Posterior vena cava (tissue), 2 donors: ENCODE data around the gene CTNND2. TPM values are rescaled to one million over a fixed set of nuclear protein-coding genes. Genes with fewer than 3 reads are reported as not detected.

Experiments
- DNase-seq: peaks from one replicate; pipeline ENCODE4 v3.0.0-alpha.2; 2020; ENCODE audit warnings: low spot score
- intact Hi-C, 2 donors: fragments of 100-400 bp; cut with DNase I; formaldehyde crosslinking; loops; one replicate each; pipeline versions ENCODE4 v1.14.1 to v1.14.2; 2022 to 2023
- total RNA-seq, 2 donors: library from RNA; stranded (reverse); fragmentation: NEBNext Ultra II Directional; extraction: Animal tissue kit (Norgen Biotek cat#: 25700); gene quantifications; one replicate each; pipeline ENCODE4 v1.2.1, GENCODE V29; 2021
- donor health status: DM: yes; HTN: yes; CAD: no.
- donor health status: DM: yes; HTN: yes; CAD: no.

CTNND2 gene
- total RNA-seq, 2 donors from 2014 or later = 0.46 to 1.6 TPM

DNA sequence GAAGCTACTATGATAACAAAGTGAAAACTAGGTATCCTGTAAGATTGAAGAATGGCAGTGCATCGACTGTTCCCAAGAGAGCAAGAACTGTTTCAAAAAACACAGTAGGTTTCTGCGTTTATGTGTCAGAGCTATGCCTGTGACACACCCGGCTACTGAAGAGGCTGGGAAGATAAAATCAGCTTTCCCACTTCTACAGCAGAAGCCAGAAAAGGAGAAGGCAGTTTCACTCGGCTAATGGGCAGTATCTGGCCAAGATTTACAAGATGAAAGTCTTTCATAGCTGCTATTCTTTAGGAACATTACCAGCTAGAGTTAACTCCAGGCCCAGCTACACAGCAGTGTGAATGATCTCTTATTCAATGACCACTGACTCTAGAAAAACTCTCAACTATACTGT lies 195.2 kb downstream of the CTNND2 start:
- DNase-seq = no peak
- intact Hi-C loops = no loop called here

DNA sequence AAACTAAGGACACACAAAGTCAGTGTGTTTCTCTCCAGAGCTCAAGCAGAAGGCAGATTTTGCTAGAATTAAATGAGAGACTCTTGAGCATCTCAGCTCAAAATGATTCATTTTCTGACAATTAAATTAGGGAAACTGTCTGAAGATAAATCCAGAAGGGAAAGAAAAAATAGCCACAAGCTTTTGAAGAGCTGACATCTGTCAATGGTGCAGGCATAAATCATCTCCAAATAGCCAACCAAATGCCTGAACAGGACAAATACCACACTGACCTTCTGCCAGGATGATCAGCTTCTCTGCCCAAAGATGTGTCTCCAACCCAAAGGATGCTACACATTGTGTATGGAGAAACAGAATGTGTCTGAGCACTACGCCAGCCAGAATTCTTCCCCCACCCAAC lies 199.3 kb downstream of the CTNND2 start:
- intact Hi-C loops = no loop called here
- no peak for DNase-seq

DNA sequence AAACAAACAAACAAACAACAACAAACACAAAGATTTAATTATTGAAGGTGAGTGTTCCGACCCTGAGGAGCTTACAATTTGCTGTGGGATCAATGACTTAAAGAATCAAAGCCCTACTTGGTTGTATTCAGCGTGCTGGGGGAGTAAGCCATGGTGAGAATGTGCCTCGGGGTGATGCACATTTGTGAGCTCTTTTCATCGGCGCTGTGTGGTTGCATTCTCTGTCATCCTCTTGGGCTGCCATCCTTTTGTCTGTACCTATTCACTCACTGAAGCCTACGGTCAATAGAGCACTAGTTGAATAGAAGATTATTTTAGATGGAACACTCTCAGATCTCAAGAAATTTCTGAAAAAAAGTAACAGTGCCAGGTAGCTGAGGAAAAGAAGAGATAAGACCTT lies 203.9 kb downstream of the CTNND2 start:
- DNase-seq = no peak

DNA sequence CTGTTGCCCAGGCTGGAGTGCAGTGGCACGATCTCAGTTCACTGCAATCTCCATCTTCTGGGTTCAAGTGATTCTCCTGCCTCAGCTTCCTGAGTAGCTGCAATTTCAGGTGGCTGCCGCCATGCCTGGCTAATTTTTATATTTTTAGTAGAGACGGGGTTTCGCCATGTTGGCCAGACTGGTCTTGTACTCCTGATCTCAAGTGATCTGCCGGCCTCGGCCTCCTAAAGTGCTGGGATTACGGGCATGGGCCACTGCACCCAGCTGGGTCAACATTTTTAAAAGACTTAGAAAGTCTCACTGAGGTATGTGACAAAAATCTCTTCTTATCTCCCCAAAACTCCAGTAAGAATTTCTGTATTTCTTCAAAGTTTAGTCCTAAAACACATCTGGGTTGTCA lies 211.6 kb downstream of the CTNND2 start:
- intact Hi-C loops = no loop called here
- DNase-seq = no peak

More for the DNA sequence above, 203.9 kb downstream of the CTNND2 start:
- intact Hi-C loops = no loop called here

DNA sequence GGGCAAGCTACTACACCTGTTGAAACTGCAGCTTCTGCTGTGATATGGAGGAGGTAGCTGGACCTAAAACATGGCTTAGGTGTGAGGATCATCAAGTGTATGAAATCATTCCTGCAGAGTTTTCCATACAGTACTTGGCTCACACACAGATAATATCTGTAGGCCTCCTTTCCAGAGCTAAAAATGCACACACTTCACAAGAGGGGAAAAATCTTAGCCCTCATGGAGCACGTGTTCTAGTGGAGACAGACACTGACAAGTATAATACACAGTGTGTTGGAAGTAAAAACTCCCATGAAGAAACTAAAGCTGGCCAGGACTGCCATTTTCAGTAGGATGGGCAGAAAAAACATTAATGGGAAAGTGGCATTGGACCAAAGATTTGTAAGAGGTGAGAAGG lies 216.7 kb downstream of the CTNND2 start:
- intact Hi-C loops = no loop called here
- DNase-seq = no peak

DNA sequence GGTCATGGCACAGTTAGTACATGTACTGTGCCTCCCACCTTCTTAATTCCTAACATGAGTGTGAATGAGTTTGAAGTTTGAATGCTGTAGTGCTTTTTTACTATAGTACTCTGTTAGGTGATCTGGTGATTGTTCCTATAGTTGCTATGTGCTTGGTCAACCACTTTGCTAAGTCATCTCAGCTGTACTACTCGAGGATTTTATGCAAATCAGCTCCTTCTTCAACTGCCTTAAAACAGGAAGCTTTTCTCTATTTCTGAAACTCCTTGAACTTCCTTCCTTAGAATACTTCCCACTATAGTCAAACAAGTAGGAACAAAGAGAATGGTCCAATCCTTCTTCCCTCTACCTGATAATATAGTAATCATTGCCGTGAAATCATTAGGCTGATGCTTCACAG lies 219.6 kb downstream of the CTNND2 start:
- intact Hi-C loops = no loop called here
- DNase-seq = no peak

DNA sequence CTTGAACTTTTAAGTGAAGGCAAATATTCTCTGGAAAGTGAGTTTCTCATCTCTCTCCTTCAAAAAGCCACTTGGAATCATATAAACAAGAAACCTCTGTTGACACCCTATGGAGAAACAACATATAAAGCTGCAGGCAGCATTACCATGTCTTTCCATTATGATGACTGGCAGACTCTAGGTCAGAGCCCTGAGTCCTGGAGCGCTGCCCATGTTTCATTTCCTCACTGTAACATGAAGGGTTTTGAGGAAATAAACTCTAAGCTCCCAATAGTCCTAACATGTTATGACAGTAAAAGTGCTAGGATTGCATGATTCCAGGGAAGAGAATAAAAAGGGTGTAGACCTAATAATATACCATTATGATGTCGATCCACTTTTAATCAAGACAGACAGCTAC lies 220.6 kb downstream of the CTNND2 start:
- no peak for DNase-seq
- intact Hi-C loops = no loop called here

DNA sequence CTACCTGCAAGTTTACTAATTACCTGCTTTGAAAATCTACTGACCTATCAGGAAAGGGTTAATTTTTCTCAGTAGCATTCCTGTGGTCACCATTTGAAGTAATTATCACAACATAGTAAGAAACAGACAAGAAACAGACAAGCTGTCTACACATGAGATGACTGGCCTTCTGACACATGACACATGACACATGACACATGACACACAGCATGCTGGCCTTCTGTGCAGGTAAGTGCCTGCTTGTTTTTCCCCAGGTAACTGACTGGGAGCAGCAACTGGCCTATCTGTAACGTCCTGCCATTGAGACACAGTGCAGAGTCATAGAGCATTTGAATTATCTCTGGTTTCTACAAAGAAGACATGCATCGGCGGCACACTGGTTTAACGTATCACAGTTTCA lies 222.4 kb downstream of the CTNND2 start:
- intact Hi-C loops = no loop called here
- no peak for DNase-seq

DNA sequence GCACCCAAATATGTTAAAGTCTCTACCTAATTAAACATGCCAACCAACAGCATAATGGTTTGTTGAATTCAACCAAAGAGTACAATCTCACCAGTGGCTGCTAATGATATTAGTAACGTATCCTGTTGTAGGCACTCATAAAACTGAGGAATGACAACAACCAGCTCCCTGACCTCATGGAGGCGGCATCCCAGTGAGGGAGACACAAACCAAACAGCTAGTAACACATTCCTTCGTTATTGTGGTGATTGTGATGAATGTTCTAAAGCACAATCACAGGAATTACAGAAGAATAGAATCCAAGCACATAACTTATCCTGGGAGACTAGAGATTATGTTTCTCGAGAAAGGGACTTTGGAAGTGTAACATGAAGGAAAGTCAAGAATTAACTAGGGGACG lies 224.6 kb downstream of the CTNND2 start:
- no peak for DNase-seq
- intact Hi-C loops = no loop called here

DNA sequence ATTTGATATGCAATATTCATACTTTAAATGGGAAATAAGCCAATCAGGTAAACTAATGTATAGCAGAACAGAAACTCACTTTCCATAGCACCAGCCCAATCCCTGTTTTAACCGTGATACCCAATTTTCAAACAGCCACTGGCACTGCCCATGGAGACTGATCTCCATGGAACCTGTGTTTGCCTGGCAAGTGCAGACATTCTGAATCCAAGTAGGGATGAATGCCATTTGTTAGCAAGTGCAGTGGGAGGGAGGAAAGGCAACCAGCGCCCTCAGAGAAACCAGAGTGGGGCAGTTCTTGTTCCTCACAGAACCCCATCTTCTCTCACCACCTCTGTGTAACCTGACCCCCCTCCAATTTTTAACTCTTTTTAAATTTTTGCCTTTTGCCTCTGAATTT lies 229.1 kb downstream of the CTNND2 start:
- DNase-seq = no peak
- intact Hi-C loops = no loop called here

DNA sequence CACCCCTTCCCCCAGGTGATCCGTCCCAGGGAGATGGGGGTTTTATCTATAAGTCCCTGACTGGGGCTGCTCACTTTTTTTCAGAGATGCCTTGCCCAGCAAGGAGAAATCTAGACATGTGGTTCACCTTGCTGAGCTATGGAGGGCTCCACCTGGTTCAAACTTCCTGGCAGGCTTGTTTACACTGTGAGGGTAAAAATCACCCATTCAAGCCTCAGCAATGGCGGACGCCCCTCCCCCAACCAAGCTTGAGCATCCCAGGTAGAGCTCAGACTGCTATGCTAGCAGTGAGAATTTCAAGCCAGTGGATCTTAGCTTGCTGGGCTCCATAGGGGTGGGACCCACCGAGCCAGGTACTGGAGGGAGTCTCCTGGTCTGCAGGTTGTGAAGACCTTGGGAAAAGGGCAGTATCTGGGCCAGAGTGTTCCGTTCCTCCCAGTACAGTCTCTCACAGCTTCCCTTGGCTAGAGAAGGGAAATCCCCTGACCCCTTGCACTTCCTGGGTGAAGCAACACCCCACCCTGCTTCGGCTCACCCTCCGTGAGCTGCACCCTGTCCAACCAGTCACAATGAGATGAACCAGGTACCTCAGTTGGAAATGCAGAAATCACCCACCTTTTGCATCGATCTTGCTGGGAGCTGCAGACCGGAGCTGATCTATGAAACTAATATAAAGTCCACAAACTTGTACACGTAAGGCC lies 231.7 kb downstream of the CTNND2 start:
- DNase-seq = no peak
- intact Hi-C loops = no loop called here

DNA sequence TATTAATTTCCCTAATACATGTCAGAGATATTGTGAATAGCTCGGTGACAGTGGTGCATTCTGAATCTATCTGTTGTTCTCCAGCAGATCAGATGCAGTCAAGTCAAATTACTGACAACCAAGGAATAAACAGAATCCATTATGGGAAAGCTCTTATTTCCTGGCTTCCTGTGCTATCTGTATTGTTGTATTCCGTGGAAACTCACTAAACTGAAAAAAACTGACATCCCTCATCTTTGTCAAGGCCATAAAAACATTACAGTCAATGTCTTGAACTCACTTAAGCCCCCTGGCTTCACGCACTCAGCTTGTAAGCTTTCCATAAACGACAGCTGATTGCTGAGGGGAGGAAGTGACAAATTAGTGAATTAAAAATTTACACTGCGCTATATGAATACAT lies 245.9 kb downstream of the CTNND2 start:
- no peak for DNase-seq
- intact Hi-C loops = no loop called here

DNA sequence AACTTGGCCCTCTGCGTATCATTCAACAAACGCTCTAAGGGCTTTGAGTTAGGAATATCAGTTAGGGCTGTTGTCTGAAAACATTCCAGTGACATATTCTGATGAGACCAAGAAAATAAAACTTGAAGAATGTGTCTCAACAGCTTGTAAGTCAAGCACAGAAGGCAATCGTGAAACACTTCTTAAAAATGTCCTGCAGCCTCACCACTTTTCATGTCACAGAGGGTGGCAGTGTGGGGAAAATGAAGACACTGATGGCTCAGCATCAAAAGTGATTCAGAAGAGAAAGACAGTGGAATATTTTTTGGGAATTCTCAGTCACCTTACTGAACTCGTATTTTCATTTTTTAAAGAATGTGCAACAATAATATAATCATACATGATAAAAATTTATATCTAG lies 247.3 kb downstream of the CTNND2 start:
- DNase-seq = no peak
- intact Hi-C loops = no loop called here

DNA sequence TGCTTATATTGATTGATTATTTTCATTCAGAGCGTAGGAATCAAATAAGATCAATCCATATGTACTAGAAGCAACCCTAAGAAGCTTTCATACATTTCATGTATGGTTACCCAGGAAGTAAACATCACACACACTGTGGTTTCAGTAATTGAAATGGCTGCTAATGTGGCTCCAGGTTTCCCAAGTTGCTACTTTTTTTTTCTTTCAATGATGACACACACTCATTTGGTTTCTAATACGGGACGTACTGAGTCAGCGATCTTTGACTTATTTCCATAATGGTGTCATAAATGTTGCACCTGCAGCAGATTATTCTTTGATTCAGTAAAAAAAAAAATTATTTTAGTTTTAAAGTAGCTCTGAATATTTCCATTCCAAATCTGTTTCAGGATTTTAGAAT lies 248.6 kb downstream of the CTNND2 start:
- intact Hi-C loops = no loop called here
- DNase-seq = no peak

DNA sequence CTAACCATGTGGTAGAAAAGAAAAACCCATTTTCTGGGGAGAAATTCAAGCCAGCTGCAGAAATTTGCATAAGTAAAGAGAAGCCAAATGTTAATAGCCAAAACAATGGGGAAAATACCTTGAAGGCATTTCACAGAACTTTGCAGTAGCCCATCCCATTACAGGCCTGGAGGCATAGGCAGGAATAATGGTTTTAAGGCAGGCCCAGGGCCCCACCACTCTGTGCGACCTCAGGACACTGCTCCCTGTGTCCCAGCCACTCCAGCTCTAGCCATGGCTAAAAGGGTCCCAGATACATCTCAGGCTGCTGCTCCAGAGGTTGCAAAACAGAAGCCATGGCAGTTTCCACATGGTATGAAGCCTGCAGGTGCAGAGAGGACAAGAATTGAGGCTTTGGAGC lies 253.3 kb downstream of the CTNND2 start:
- intact Hi-C loops = no loop called here
- no peak for DNase-seq

DNA sequence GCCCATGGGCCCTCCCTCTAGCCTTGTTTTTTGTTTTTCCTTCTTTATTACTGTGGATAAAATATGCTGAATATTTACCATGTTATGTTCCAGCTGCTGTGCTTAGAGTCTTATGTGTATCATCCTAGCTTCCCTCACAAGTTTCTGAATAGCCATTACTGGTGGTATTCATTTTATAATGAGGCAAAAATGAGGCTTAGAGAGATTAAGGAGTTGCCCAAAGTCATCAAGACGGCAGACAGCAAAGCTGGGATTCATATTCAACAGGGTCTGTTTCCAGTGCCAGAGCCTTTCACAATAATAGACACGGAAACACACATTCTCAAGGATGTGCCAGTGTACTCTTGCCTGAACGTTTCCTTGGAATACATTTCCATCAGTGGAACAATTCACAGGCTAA lies 258.1 kb downstream of the CTNND2 start:
- DNase-seq = no peak
- intact Hi-C loops = no loop called here

DNA sequence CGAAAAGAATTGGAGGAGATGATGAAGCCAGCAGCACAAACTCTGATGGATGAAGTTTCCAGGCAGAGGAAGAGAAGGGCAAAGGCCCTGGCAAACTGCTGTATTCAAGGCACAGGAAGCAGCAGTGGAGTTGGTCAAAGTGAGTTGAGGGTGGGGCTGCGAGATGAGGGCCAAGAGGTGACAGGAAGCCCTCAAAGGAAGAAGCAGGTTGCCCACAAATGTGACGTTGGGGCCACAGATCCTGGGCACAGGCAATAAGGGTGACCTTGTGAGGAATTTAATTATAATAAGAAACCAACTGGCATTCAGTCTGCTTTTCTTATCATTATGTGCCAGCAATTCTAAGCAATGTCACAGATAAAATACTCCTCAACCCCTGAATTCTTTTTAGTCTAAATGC lies 261.8 kb downstream of the CTNND2 start:
- no peak for DNase-seq
- intact Hi-C loops = no loop called here

DNA sequence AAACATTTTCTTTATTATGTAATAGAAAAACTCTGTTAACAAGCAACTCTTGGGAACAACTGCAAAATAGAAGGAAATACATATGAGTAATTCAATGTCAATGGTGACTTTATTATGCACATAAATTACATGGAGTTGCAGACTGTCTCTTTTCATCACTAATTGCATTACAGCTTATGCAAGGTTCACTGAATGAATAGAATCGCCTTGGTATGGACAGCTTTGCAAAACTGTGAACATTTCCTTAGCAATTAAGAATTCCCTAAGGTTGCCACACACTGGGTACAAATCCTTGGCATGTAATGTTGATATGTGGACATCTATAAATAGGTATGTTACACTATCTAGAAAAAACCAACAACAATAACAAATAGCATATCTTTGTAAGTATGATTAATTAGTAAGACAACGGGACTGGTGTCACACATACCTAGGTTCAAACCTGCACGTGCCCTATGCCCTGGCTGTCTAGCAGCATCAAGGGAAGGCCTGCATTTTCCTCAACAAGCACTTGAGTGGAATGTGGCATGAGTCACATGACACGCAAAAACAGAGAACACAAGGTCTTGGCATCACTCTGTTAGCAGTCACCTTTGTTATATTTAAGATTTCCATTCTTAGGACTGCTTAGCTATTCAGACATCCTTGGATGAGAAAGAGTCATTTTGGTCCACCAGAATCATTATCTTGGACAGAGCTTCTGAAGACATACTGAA lies 263.9 kb downstream of the CTNND2 start:
- intact Hi-C loops = no loop called here
- no peak for DNase-seq

DNA sequence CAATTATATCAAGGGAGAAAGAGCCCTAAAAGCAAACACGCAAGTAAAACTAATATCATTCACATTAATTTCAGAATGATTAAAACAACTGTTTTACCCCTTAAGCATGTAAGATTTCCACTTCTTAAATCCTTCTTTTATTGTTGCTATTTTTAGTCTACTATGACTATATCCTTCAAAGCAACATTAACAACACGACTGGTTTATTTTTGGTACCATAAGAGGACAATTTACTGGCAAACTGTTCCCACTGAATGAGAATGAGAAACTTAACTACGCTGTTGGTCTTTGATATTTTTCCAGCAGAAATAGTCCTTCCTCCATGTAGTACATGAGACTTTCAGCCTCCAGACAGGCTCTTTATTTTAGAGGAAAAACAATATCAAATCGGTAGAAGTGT lies 281.5 kb downstream of the CTNND2 start:
- DNase-seq = no peak
- intact Hi-C loops = no loop called here

DNA sequence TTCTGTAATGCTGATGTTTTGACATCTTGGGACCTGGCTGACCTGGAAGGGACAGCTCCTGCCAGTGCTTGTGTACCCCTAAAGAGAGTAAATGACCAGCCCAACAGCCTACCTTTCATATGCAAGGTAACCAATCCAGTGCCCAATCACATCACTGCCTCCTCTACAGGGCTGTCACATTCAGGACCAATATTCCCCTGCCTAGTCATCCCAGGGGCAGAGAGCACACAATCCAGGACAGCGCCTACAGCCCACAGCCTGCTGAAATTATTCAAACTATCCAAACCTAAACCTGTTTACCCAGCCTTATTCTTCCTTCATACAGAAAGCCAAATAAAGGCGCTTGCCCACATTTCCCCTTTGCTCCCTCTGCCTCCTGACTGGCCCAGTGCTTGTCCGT lies 284.1 kb downstream of the CTNND2 start:
- no peak for DNase-seq
- intact Hi-C loops = no loop called here

DNA sequence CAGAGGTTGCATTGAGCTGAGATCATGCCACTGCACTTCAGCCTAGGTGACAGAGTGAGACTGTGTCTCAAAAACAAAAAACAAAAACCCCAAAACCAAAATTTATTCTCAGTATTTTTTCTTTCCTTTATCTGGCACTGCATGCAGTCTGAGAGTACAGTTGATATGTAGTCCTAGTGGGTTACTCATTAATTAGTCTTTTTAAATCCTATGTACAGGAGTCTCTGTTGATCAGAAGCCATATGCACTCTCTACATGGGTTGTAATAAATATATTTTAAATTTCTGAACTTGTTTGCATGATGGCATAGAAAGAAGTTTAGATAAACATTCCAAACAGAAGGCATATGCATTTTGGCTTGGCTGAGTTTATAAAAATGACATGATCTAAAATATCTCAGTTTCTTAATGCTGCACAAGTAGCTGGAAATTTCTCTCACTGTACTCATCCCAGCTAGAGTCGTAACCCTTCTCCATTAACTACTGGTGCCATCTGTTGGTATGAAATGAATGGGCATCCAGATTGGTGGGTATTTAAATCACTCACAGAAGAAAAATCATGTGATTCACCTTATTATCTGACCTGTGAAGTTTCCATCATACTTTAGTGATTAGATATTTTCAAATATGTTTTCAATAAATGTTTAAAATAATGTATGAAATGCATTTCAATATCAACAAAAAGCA lies 284.8 kb downstream of the CTNND2 start:
- intact Hi-C loops = no loop called here
- DNase-seq = no peak
